Ishikawa (cell line): ENCODE data around the gene KLF14.

Experiments used
- MAX ChIP-seq: IDR thresholded peaks from 2 replicates; pipeline ENCODE4 v1.6.1; 2012
- TAF1 ChIP-seq: IDR thresholded peaks from 2 replicates; pipeline ENCODE4 v1.6.1; 2012; ENCODE audit warnings: low read depth, mild to moderate bottlenecking
- TCF12 ChIP-seq: IDR thresholded peaks from 2 replicates; pipeline ENCODE4 v1.6.1; 2012; ENCODE audit warnings: low read depth
- TEAD4 ChIP-seq: IDR thresholded peaks from 2 replicates; pipeline ENCODE4 v1.6.1; 2012

GRCh38 chr7:130723784-130724183 is 10.2 kb downstream of the KLF14 start:
- no peak for TF ChIP-seq MAX
- no peak for TF ChIP-seq TCF12
- no peak for TF ChIP-seq TEAD4
- TF ChIP-seq TAF1, result no peak
